Stomach (tissue), 9 donors: Measurements from ENCODE around the gene RHBDL3. TPM values are rescaled to one million over a fixed set of nuclear protein-coding genes. Genes with fewer than 3 reads are reported as not detected.

Experiments used
- DNase-seq, 2 donors: peaks; one replicate each; pipeline versions ENCODE4 v3.0.0 to v3.0.0-alpha.2; 2013 to 2019
- H3K27ac ChIP-seq, 5 donors: fragments of 200-600 bp in 4 of 5; sonication (generic) in 4 of 5; one replicate each; pipeline ENCODE4 v1.5.1; 2013 to 2019; ENCODE audit warnings: mild to moderate bottlenecking in 1 of 5, moderate library complexity in 1 of 5
- H3K27me3 ChIP-seq, 3 donors: fragments of 200-600 bp; sonication (generic); one replicate each; pipeline ENCODE4 v1.5.1; 2017 to 2019; ENCODE audit warnings: mixed run types in 1 of 3
- H3K36me3 ChIP-seq, 4 donors: fragments of 200-600 bp; sonication (generic); 1 replicate in 3 of 4; 2 replicates in 1 of 4; pipeline ENCODE4 v1.5.1; 2016 to 2019
- H3K4me1 ChIP-seq, 4 donors: fragments of 200-600 bp; sonication (generic); one replicate each; pipeline ENCODE4 v1.5.1; 2016 to 2019
- H3K4me3 ChIP-seq, 4 donors: fragments of 200-600 bp; sonication (generic) in 3 of 4; one replicate each; pipeline ENCODE4 v1.5.1; 2016 to 2019; ENCODE audit warnings: mild to moderate bottlenecking in 1 of 4
- H3K9me3 ChIP-seq, 4 donors: fragments of 200-600 bp; sonication (generic); one replicate each; pipeline ENCODE4 v1.5.1; 2016 to 2019
- CTCF ChIP-seq, 7 experiments: fragments of 450-650 bp in 4 of 7; fragments of 200-600 bp in 3 of 7; sonication (generic) in 3 of 7; IDR thresholded peaks; one replicate each; pipeline ENCODE4 v1.5.1; 2016 to 2019; ENCODE audit warnings: antibody characterized with exemption in 7 of 7, control low read depth in 2 of 7, mild to moderate bottlenecking in 1 of 7
- EP300 ChIP-seq: sonication (generic); formaldehyde crosslinking; IDR thresholded peaks from one replicate; pipeline ENCODE4 v1.6.1; 2017; ENCODE audit warnings: antibody characterized with exemption
- POLR2A ChIP-seq, 4 donors: fragments of 450-650 bp; IDR thresholded peaks; one replicate each; pipeline ENCODE4 v1.6.1; 2016; ENCODE audit warnings: antibody characterized with exemption in 4 of 4, control low read depth in 2 of 4, mild to moderate bottlenecking in 1 of 4, moderate library complexity in 1 of 4
- POLR2AphosphoS5 ChIP-seq, 3 donors: sonication (generic); formaldehyde crosslinking; IDR thresholded peaks; one replicate each; pipeline ENCODE4 v1.6.1; 2016; ENCODE audit warnings: antibody characterized with exemption in 3 of 3
- WGBS, 5 donors: extraction: QIAGEN DNeasy Blood & Tissue Kit in 3 of 5; methylation state at CpG; one replicate each; pipeline versions ENCODE4 v1.1.5 to v1.1.7; 2013 to 2018; 5-methylcytosine and 5-hydroxymethylcytosine counted together
- intact Hi-C: fragments of 100-400 bp; cut with DNase I; formaldehyde crosslinking; loops from one replicate; pipeline ENCODE4 v1.15.1; 2023; ENCODE audit warnings: low total_unique reads
- polyA plus RNA-seq, 3 donors: library from polyadenylated mRNA; stranded (reverse); fragments of 200-250 nt; gene quantifications; one replicate each; pipeline ENCODE4 v1.2.3, GENCODE V29; 2013
- total RNA-seq, 5 donors: library from RNA; depleted of rRNA; stranded (reverse); fragments of >200 nt; gene quantifications; one replicate each; pipeline versions ENCODE4 v1.1.0 to v1.2.3, GENCODE V29; 2014 to 2016
- donor health status: healthy with polysubstance abuse.
- donor health status: Bipolar disorder and iron deficiency.
- donor health status: healthy.

The RHBDL3 gene
- total and polyA plus RNA-seq, 8 donors, result 0.31 to 15.2 (median 1.8) TPM; not detected in 2

- H3K27ac ChIP-seq, result peak overlapping the region in 3 of 5 donors; percentile 14 to 33 (median 18)
- H3K4me3 ChIP-seq, result peak overlapping the region; percentile 3 to 36 (median 21)
- H3K27me3 ChIP-seq, result no peaks in the 10 kb centered on the region
- no peak for TF ChIP-seq CTCF (IDR thresholded peaks at IDR 0.05)
- TF ChIP-seq EP300, result no peak
- TF ChIP-seq POLR2AphosphoS5 (IDR thresholded peaks at IDR 0.05), result no peak
- H3K36me3 ChIP-seq, result no peaks in the 10 kb centered on the region
- peaks cover 0 to 13% (median 11%) of the 10 kb centered on the region in 4 donors for H3K4me1 ChIP-seq
- H3K9me3 ChIP-seq, result no peaks in the 10 kb centered on the region
- peak; percentile 51 to 54 for DNase-seq
- WGBS, 5 donors, result 26 to 42% (median 35%) methylated on average over 11 of the region's 11 CpGs
- intact Hi-C loops, result no loop called here
Observed at GRCh38 chr17:32323811-32324491, 58.3 kb downstream of the RHBDL3 start.

- intact Hi-C loops, result no loop called here
- Histone ChIP-seq H3K36me3 (peaks cover 0 to 15% (median 13%) of the 10 kb centered on the region in 4 donors), H3K4me1 (peaks cover 0 to 20% (median 11%) of the 10 kb centered on the region in 4 donors), H3K27me3 (no peaks in the 10 kb centered on the region), H3K9me3 (no peaks in the 10 kb centered on the region), H3K4me3 (no peak overlapping the region), H3K27ac (no peak overlapping the region)
- DNase-seq, result no peak
- TF ChIP-seq CTCF (IDR thresholded peaks at IDR 0.05) (no peak), POLR2AphosphoS5 (IDR thresholded peaks at IDR 0.05) (no peak), EP300 (no peak), POLR2A (IDR thresholded peaks at IDR 0.05) (no peak)
- 80 to 98% (median 91%) methylated on average over 1 of the region's 1 CpG for WGBS, 5 donors
Observed at GRCh38 chr17:32327911-32328310, 62.3 kb downstream of the RHBDL3 start.

GRCh38 chr17:32330147-32330546, 64.5 kb downstream of the RHBDL3 start:
- no peaks in the 10 kb centered on the region for H3K27me3 ChIP-seq
- H3K36me3 ChIP-seq, result peaks cover 7 to 35% (median 34%) of the 10 kb centered on the region in 4 donors
- no peak overlapping the region for H3K27ac ChIP-seq
- no peak for DNase-seq
- intact Hi-C loops, result no loop called here
- no peak overlapping the region for H3K4me3 ChIP-seq
- 66 to 88% (median 83%) methylated on average over 3 of the region's 3 CpGs for WGBS, 5 donors
- H3K9me3 ChIP-seq, result no peaks in the 10 kb centered on the region
- H3K4me1 ChIP-seq, result peaks cover 0 to 8% (median 0%) of the 10 kb centered on the region in 4 donors
- TF ChIP-seq POLR2A (IDR thresholded peaks at IDR 0.05) (no peak), CTCF (IDR thresholded peaks at IDR 0.05) (no peak), POLR2AphosphoS5 (IDR thresholded peaks at IDR 0.05) (no peak), EP300 (no peak)

- H3K27ac ChIP-seq, result no peak overlapping the region
- no peak for TF ChIP-seq POLR2A (IDR thresholded peaks at IDR 0.05)
- no peak for TF ChIP-seq CTCF (IDR thresholded peaks at IDR 0.05)
- TF ChIP-seq EP300, result no peak
- TF ChIP-seq POLR2AphosphoS5 (IDR thresholded peaks at IDR 0.05), result no peak
- peaks cover 0 to 8% (median 0%) of the 10 kb centered on the region in 4 donors for H3K4me1 ChIP-seq
- H3K4me3 ChIP-seq, result no peak overlapping the region
- H3K9me3 ChIP-seq, result no peaks in the 10 kb centered on the region
- H3K36me3 ChIP-seq, result peaks cover 9 to 48% (median 47%) of the 10 kb centered on the region in 4 donors
- H3K27me3 ChIP-seq, result no peaks in the 10 kb centered on the region
- WGBS, 5 donors, result 72 to 83% (median 78%) methylated on average over 3 of the region's 3 CpGs
- intact Hi-C loops, result no loop called here
- no peak for DNase-seq
Observed at GRCh38 chr17:32331243-32332040, 65.8 kb downstream of the RHBDL3 start.
